Measurements from ENCODE around the gene ZNF563. TPM values are rescaled to one million over a fixed set of nuclear protein-coding genes. Genes with fewer than 3 reads are reported as not detected.
"Not testable (repeated sequence)": the region's sequence is repeated elsewhere in the genome, so short reads cannot be mapped to it uniquely, and the experiment has no call there.

ZNF563 gene
- total and polyA plus RNA-seq, 2 donors (not counting 1 experiment from before 2014, with no cell fraction given), result 1.5 to 7.3 TPM

- Histone ChIP-seq H2AFZ (ENCODE audit: insufficient read depth, low read depth, low read length, poor library complexity, severe bottlenecking) (peak overlapping the region; percentile 95), H4K20me1 (ENCODE audit: control insufficient read depth, insufficient read depth, low read length, poor library complexity, severe bottlenecking) (no peaks in the 10 kb centered on the region), H3K4me1 (ENCODE audit: control insufficient read depth in 2 of 2, insufficient read depth in 2 of 2, low read length in 2 of 2) (peaks cover 7 to 16% of the 10 kb centered on the region in 2 donors), H3K27me3 (replicated peaks in 1 of 4; ENCODE audit: control extremely low read depth in 1 of 4, control insufficient read depth in 3 of 4, insufficient read depth in 4 of 4, low read length in 3 of 4) (no peaks in the 10 kb centered on the region), H3K4me3 (ENCODE audit: control extremely low read depth in 1 of 5, extremely low read depth in 1 of 5, insufficient read depth in 1 of 5, low read depth in 2 of 5, low read length in 4 of 5) (peak overlapping the region; percentile 16 to 85 (median 82)), H3K9ac (ENCODE audit: low read length) (peak overlapping the region; percentile 83), H3K9me3 (ENCODE audit: control extremely low read depth in 1 of 3, control insufficient read depth in 2 of 3, insufficient read depth in 1 of 3, low read length in 2 of 3) (peaks cover 0 to 4% (median 0%) of the 10 kb centered on the region in 3 donors), H3K79me2 (ENCODE audit: control insufficient read depth, insufficient read depth, low read length) (no peaks in the 10 kb centered on the region), H3K4me2 (replicated peaks; ENCODE audit: low read depth, low read length, poor library complexity, severe bottlenecking) (peak overlapping the region; percentile 87), H3K27ac (ENCODE audit: low read length in 2 of 2) (peak overlapping the region in 1 of 2 donors; percentile 67), H3K36me3 (replicated peaks in 1 of 2; ENCODE audit: control extremely low read depth in 1 of 2, control insufficient read depth in 1 of 2, extremely low read depth in 1 of 2, insufficient read depth in 2 of 2, low read length in 1 of 2) (no peaks in the 10 kb centered on the region)
- WGBS (ENCODE audit: insufficient coverage), result 2% methylated on average over 25 of the region's 28 CpGs
- Mint-ChIP-seq H3K4me1 (peaks cover 27% of the 10 kb centered on the region), H3K9me3 (ENCODE audit: insufficient read depth) (no peaks in the 10 kb centered on the region), H3K27me3 (no peaks in the 10 kb centered on the region), H3K27ac (peak overlapping the region; percentile 72), H3K4me3 (peak overlapping the region; percentile 98)
- ATAC-seq (ENCODE audit: low read depth) (no peak), DNase-seq (peak; percentile 32)
- ChIA-PET POLR2A (interaction anchor here (0.6 to 1.8 kb wide), 6 partner anchors 32 to 379 kb away, joined by 3 to 10 read pairs (median 6); partner anchors contain the start of genes ZNF136, ZNF44, ZNF443 and ZNF563), CTCF (interaction anchor here (0.6 to 1.1 kb wide), 3 partner anchors 377 to 1747 kb away, joined by 3 to 4 read pairs (median 4); partner anchors contain the start of gene ZNF491)
- intact Hi-C loops (cut with micrococcal nuclease), result loop anchor here (1.0 kb wide), 4 partner anchors 31 to 77 kb away; partner anchors contain the start of genes ZNF44, ZNF443, ZNF563 and ZNF799
- TF ChIP-seq EZH2 (IDR thresholded peaks at IDR 0.05; ENCODE audit: borderline replicate concordance, insufficient read depth, low read depth, low read length, poor library complexity, severe bottlenecking), result no peak
- TF ChIP-seq, protein P1, sequence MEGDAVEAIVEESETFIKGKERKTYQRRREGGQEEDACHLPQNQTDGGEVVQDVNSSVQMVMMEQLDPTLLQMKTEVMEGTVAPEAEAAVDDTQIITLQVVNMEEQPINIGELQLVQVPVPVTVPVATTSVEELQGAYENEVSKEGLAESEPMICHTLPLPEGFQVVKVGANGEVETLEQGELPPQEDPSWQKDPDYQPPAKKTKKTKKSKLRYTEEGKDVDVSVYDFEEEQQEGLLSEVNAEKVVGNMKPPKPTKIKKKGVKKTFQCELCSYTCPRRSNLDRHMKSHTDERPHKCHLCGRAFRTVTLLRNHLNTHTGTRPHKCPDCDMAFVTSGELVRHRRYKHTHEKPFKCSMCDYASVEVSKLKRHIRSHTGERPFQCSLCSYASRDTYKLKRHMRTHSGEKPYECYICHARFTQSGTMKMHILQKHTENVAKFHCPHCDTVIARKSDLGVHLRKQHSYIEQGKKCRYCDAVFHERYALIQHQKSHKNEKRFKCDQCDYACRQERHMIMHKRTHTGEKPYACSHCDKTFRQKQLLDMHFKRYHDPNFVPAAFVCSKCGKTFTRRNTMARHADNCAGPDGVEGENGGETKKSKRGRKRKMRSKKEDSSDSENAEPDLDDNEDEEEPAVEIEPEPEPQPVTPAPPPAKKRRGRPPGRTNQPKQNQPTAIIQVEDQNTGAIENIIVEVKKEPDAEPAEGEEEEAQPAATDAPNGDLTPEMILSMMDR (IDR thresholded peaks at IDR 0.05), result no peak
These were observed 31.2 kb upstream of the ZNF563 start for GRCh38 chr19:12364391-12365235.

- H3K4me3 ChIP-seq (ENCODE audit: control extremely low read depth in 1 of 5, extremely low read depth in 1 of 5, insufficient read depth in 1 of 5, low read depth in 2 of 5, low read length in 4 of 5); H3K27ac Mint-ChIP-seq; H3K27ac ChIP-seq (ENCODE audit: low read length in 2 of 2); H3K9ac ChIP-seq (ENCODE audit: low read length); H3K4me3 Mint-ChIP-seq; DNase-seq; H4K20me1 ChIP-seq (ENCODE audit: control insufficient read depth, insufficient read depth, low read length, poor library complexity, severe bottlenecking); CTCF ChIA-PET; H3K79me2 ChIP-seq (ENCODE audit: control insufficient read depth, insufficient read depth, low read length); H3K36me3 ChIP-seq (replicated peaks in 1 of 2; ENCODE audit: control extremely low read depth in 1 of 2, control insufficient read depth in 1 of 2, extremely low read depth in 1 of 2, insufficient read depth in 2 of 2, low read length in 1 of 2); ATAC-seq (ENCODE audit: low read depth); H3K9me3 Mint-ChIP-seq (ENCODE audit: insufficient read depth); H3K9me3 ChIP-seq (ENCODE audit: control extremely low read depth in 1 of 3, control insufficient read depth in 2 of 3, insufficient read depth in 1 of 3, low read length in 2 of 3); intact Hi-C loops (cut with micrococcal nuclease); H3K27me3 Mint-ChIP-seq; H3K4me2 ChIP-seq (replicated peaks; ENCODE audit: low read depth, low read length, poor library complexity, severe bottlenecking); H3K27me3 ChIP-seq (replicated peaks in 1 of 4; ENCODE audit: control extremely low read depth in 1 of 4, control insufficient read depth in 3 of 4, insufficient read depth in 4 of 4, low read length in 3 of 4); H2AFZ ChIP-seq (ENCODE audit: insufficient read depth, low read depth, low read length, poor library complexity, severe bottlenecking); POLR2A ChIA-PET: not testable (repeated sequence)
- peaks cover 27% of the 10 kb centered on the region for H3K4me1 Mint-ChIP-seq
- 98% methylated on average over 26 of the region's 30 CpGs for WGBS (ENCODE audit: insufficient coverage)
- peaks cover 7 to 16% of the 10 kb centered on the region in 2 donors for H3K4me1 ChIP-seq (ENCODE audit: control insufficient read depth in 2 of 2, insufficient read depth in 2 of 2, low read length in 2 of 2)
These were observed 28.8 kb upstream of the ZNF563 start for GRCh38 chr19:12362236-12362635.

Data from B cell (primary cell).